Middle frontal gyrus (tissue), 1 donor: Measurements from ENCODE around the gene ZNF627.
"Not testable (repeated sequence)": the region's sequence is repeated elsewhere in the genome, so short reads cannot be mapped to it uniquely, and the experiment has no call there.

Experiments used
- DNase-seq: peaks from one replicate; pipeline ENCODE4 v3.0.0-alpha.2; 2015; ENCODE audit warnings: low spot score; ENCODE audit errors: extremely low spot score

Gene ZNF627

DNA sequence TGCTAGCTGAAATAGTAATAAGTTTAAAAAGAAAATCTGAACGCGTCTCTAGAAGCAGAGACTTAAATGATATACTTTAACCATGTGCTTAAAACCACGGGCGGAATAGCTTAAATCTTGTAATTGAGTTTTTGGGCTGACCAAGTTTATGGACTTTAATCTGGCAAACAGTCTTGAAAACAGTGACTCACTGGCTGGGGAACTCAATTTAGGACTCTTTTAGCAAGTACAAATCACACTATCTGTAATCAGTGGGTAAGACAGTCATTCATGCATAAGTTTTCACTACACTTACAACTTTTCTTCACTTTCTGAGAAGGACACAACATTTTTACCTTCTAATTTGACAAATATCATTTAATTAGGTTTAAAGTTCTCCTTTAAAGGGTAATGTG is 26.8 kb downstream of the ZNF627 start:
- DNase-seq, result no peak

DNA sequence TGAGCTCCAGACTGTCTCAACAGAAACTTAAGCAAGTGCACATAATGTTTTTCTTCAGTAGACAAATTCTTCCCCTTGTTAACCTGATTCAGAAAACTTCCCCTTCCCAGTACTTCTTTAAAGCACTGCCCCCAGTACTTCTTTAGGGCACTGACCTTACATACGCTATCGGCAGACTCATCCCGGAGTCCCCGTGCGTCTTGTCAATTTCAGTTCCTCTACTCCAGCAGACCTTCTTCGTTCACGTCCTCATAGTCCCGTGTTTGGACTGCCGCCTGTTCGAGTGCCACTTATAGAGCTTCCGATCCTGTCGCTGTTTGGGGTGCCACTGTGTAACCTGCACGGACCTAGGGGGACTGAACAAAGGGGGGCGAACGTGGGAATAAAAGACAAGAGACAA is 29.0 kb downstream of the ZNF627 start:
- DNase-seq, result no peak

DNA sequence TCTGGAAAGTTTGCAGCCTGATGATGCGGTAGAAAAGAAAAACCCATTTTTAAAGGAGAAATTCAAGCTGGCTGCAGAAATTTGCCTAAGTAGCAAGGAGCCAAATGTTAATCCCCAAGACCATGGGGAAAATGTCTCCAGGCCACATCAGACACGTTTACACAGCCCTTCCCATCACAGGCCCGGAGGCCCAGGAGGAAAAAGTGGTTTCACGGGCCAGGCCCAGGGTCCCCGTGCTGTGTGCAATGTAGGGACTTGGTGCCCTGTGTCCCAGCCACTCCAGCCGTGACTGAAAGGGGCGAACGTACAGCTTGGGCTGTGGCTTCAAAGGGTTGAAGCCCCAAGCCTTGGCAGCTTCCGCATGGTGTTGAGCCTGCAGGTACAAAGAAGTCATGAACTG is 35.9 kb downstream of the ZNF627 start:
- no peak for DNase-seq

DNA sequence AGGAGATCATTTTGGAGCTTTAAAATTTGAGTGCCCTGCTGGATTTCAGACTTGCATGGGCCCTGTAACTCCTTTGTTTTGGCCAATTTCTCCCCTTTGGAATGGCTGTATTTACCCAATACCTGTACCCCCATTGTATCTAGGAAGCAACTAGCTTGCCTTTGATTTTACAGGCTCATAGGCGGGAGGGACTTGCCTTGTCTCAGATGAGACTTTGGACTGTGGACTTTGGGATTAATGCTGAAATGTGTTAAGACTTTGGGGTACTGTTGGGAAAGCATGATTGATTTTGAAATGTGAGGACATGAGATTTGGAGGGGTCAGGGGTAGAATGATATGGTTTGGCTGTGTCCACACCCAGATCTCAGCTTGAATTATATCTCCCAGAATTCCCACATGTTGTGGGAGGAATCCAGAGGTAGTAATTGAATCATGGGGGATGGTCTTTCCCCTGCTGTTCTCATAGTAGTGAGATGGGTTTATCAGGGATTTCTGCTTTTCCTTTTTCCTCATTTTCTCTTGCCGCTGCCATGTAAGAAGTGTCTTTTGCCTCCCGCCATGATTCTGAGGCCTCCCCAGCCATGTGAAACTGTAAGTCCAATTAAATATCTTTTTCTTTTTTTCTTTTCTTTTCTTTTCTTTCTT is 36.9 kb downstream of the ZNF627 start:
- not testable (repeated sequence) for DNase-seq

DNA sequence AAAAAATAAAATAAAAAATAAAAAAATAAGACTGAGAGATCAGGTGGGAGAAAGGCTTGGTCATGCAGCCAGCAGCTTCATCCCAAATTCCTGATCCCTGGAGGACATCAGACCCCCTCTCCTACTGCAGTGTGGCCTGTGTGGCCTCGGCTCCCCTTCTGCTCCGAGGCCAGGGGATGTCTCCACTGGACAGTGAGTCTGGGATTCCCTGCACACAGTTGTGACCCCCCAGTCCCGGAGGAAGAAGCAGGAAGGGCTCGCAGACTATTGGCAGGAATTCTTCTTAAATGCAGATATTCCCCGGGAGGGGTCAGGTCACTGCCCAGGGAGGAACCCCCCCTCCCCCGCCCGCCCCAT is 41.9 kb downstream of the ZNF627 start:
- DNase-seq, result no peak

DNA sequence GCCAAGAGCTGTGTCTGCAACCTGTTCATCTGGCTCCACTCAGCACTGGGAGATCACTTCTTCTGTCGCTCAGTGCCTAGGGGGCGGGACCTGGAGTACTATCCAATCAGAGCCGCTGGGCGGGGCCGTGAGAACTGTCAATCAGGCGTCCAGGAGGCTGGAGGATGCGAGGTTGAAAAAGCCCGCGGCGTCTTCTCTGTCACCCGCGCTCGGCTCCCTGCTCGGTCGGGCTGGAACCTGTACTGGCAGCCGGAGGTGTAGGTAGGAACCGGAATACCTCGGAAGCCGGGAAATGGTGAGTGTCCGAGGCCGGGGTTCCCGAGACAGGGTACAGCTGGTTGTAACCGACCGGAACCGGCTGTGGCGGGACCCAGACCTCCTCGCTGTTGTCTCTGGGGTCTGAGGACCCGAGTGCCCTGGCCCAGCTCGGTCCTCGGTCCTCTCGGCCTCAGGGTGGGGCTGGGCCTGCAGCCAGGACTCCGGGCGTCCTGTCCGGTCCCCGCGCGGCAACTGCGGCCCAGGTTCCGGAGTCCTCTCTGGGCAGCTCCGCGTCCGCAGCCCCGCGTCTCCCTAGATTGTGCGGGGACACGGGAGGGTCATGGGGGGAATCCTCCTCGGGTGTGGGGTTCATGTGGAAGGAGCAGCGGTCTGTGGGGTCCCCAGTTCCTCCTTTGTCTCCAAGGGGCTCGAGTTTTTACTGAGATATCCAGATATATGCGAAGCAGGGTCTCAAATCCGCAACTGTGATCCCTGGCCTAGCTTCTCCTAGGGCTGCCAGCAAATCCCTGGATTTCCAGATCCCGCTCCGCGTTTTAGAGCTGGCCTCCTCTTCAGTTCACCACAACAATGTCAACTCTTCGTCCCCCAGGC is 42.6 kb downstream of the ZNF627 start:
- DNase-seq, result peak; percentile 79

DNA sequence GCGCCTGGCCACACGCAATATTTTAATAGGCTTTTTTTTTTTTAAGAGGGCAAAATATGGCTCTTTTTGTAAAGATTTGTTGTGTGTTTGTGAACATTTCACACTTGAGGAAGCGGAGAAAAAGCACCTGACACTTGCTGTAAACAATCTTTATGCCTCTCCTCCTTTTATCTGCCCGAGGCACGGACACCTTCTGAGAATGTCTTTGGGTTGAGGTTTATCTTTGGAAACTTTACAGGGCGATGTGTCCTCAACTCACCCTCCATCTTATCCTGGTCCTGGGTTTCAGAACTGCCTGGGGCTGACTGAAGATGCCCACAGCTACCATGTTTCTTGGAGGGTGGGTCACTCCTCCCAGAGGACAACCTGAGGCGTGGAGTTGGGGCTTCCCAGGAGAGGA is 44.0 kb downstream of the ZNF627 start:
- no peak for DNase-seq

DNA sequence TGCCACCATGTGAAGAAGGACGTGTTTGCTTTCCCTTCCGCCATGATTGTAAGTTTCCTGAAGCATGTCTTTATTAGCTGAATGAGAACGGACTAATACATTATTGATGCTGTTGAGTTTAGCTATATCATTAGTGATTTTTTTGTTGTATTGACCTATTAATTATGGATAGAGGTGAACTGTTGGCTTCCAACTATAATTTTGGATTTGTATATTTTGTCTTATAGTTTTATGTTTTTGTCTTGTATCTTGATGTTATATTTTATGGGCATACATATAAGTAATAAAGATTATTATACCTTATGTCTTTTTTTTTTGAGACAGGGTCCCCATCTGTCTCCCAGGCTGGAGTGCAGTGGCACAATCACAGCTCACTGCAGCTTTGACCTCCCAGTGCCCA is 45.6 kb downstream of the ZNF627 start:
- DNase-seq, result no peak

DNA sequence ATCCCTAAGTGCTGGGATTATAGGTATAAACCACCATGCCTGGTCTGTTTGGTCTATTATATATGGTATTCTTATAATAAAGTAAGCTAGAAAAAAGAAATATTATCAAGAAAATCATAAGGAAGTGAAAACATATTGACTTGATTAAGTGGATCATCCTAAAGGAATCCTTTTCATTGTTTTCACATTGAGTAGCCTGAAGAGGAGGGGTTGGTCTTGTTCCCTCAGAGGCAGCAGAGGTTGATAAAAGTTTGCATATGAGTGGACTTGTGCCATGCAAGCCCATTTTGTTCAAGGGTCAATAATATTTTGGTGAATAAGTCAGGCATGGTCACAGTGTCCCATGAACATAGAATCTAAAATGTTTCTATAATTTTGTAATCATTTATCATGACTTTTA is 52.7 kb downstream of the ZNF627 start:
- DNase-seq, result no peak

DNA sequence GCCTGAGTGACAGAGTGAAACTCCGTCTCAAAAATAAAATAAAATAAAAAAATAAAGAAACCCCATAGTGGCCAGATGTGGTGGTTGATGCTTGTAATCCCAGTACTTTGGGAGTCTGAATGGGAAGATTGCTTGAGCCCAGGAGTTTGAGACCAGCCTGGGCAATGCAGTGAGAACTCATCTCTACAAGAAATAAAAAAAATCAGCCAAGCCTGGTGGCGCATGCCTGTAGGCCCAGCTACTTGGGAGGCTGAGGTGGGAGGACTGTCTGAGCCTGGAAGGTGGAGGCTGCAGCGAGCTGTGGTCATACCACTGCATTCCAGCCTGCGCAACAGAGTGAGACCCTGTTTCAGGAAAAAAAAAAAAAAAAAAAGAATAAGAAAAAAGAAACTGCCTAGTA is 53.8 kb downstream of the ZNF627 start:
- no peak for DNase-seq

DNA sequence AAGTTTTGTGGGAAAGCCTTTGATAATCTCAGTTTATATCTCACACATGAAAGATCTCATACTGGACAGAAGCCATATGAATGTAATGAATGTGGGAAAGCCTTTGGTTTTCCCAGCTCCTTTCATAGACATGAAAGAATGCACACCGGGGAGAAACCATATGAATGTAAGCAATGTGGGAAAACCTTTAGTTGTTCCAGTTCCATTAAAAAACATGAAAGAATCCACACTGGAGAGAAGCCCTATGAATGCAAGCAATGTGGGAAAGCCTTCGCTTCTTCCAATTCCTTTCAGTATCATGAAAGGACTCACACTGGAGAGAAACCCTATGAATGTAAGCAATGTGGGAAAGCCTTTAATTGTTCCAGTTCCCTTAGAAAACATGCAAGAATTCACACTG is 54.8 kb downstream of the ZNF627 start:
- no peak for DNase-seq

DNA sequence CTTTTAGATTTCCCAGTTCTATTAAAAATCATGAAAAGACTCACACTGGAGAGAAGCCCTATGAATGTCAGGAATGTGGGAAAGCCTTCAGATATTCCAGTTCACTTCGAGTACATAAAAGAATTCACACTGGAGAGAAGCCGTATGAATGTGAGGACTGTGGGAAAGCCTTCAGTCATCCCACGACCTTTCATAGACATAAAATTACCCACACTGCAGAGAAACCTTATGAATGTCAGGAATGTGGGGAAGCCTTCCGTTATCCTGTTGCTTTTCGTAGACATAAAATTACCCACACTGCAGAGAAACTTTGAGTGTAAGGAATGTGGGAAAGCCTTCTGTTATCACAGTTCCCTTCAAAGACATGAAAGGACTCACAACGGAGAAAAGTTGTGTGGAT is 55.2 kb downstream of the ZNF627 start:
- DNase-seq, result no peak

DNA sequence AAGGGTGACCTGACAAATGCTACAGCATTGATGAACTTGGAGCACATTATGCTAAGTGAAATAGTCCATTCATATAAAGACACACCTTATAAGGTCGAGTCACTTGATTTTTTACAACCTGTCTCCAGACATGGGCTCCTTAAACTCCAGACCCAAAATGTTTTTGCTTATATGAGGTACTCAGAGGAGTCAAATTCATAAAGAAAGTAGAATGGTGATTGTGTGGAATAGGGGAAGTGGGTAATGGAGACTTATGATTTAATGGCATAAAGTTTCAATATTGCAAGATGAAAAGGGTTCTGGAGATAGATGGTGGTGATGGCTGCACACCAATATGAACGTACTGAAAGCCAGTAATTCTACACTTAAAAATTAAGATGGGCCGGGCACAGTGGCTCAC is 59.3 kb downstream of the ZNF627 start:
- DNase-seq, result no peak

DNA sequence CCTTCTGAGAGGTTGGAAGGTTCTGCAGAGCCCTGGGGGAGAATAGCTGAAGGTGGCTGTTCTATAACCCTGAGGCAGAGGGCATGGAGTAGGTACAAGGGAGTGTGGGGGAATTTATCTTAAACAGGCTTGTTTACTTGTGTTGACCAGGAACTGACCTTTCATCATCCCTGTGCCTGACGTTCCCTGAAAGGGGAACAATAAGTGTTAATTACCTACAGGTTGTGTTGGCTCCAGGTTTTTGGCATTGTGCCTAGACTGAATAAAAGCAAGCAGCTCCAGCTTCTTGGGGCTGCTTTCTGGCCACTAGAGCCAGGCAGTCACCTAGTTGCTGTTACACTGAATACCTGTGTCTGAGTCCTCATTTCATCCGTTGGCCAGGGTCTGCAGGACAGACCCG is 60.0 kb downstream of the ZNF627 start:
- DNase-seq, result no peak

DNA sequence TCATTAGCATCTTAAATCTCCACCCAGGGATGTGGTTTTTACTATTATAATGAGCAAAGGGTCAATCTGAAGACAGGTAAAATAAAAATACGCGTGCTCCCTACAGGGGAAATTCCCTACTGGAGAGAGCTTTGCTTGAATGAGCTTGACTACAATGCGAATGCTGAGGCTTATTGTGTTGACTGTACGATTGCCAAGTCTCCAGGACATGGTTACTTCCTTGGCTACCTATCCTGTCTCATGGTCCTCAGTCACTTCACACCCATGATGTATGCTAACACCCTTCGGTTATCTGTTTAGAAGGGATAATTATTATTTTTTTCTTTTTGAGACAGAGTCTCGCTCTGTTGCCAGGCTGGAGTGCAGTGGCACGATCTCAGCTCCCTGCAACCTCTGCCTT is 61.7 kb downstream of the ZNF627 start:
- DNase-seq, result no peak

DNA sequence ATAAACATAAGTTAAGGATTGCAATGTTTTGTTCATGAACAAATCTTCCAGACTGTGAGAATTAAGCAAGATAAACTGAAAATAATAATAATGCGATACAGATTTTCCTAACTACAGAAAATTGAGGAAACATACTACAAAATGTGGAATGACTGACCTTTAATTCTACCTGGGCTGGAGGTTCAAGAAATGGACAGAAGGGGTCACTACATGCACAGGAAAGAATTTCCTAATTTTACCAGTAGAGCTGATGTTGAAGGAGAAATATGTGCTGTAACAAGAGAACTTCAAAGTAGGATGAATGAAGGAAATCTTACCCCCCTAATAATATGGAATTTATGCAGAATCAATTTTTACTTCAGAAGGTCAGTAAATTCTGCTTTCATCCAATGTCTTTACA is 62.3 kb downstream of the ZNF627 start:
- no peak for DNase-seq

DNA sequence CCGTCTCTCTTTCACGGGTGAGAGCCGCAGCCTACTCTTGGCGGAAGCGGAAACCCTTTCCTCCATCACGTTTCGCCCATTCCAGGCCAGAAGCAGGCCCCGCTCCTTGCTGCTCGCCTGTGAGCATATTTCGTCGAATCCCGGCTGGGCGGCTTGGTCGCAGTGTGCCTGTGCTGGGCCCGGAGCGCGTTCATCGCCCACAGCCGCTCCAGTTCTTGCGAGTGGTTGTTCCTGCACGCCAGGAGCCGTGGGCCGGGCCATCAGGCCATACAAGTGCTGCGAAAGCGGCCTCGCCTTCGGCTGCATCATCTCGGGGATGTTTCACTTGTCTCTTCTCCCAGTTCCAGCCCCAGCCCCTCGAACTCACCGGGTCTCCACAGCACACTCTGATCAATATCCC is 65.0 kb downstream of the ZNF627 start:
- no peak for DNase-seq

DNA sequence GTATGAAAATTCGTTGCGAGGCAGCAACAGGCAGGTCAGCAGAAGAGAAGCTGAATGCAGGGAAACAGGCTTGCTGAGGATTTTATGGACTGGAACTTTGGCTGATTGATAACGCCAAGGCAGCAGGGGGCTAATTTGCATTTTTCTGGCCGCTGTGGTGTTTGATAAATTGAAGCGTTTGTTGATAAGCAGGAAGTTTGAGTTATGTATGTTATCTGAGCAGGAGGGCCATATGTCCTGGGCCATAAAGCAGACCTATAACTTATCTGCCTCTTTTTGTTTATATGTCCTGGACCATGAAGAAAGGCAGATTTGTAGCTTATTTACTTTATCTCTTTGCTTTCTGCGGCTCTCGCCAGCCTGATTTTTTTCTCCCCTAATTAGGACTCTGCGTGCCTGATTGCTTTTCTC is 65.9 kb downstream of the ZNF627 start:
- DNase-seq, result no peak
